Fibroblast of mammary gland (primary cell): ENCODE measurements around the gene GSTM3.
A peak's percentile ranks its signal among the peaks of the same experiment; 100 is the strongest.

ENCODE experiments used
- DNase-seq: peaks from one replicate; pipeline ENCODE4 v3.0.0-alpha.2; 2010; ENCODE audit warnings: low read depth
- H3K4me3 ChIP-seq: 2 replicates; pipeline ENCODE4 v1.5.1; 2011; ENCODE audit warnings: low read depth, mild to moderate bottlenecking, low read length, moderate library complexity; ENCODE audit not compliant: control insufficient read depth
- TF ChIP-seq, protein P1 (sequence below): conservative IDR thresholded peaks from 2 replicates; pipeline ENCODE4 v1.5.1; 2011; ENCODE audit warnings: low read depth, low read length, inconsistent platforms; ENCODE audit not compliant: control insufficient read depth, insufficient read depth

GSTM3 gene

GRCh38 chr1:109786531-109787021, 45.7 kb upstream of the GSTM3 start:
- H3K4me3 ChIP-seq = no peak overlapping the region
- TF ChIP-seq, protein P1, sequence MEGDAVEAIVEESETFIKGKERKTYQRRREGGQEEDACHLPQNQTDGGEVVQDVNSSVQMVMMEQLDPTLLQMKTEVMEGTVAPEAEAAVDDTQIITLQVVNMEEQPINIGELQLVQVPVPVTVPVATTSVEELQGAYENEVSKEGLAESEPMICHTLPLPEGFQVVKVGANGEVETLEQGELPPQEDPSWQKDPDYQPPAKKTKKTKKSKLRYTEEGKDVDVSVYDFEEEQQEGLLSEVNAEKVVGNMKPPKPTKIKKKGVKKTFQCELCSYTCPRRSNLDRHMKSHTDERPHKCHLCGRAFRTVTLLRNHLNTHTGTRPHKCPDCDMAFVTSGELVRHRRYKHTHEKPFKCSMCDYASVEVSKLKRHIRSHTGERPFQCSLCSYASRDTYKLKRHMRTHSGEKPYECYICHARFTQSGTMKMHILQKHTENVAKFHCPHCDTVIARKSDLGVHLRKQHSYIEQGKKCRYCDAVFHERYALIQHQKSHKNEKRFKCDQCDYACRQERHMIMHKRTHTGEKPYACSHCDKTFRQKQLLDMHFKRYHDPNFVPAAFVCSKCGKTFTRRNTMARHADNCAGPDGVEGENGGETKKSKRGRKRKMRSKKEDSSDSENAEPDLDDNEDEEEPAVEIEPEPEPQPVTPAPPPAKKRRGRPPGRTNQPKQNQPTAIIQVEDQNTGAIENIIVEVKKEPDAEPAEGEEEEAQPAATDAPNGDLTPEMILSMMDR = no peak
- no peak for DNase-seq

DNA sequence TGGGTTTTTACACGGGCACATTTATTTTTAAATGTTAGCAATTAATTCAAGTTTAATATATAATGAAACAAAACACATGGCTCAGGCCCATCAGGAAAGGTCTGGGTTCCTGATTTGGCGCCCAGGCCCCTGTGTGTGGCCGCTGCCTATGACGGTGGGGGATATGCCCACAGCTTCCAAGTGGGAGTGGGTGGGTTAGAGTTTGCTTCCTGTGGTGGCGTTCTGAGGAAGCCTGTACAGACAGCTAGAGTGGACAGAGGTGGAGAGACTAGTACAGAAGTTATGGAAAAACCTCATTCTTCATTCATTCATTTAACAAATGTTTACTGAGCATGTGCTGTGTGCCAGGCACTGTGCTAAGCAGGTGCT, 45.3 kb upstream of the GSTM3 start:
- TF ChIP-seq, protein P1 = no peak
- H3K4me3 ChIP-seq = no peak overlapping the region
- DNase-seq = no peak

DNA sequence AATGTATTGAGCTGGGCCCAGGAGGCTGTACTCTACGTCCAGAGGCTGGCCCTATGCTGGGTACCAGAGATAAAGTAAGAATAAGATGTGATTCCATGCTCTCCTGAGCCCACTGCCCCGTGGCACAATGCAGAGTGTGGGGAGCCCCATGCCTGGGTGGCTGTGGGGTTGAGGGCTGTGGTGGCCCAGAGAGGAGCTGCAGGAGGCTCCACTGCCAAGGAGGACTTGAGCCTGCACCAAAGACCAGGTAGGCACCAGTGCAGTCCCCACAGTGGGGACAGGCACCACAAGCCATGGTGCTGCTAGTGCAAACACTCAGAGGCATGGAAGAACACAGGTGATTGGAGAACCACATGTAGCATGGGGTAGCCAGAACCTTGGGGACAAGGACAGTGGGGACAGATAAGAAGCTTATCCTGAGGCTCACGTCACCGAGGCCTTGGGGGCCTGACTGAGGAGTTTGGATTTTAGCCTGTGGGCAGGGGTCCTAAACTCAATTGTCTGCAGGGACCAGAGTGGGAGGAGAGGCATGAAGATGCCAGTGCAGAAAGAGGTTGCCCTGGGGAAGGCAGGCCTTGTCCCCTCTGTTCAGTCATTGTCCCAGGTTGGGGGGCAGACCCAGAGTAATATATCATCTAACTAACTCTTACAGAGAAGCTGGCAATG, 44.7 kb upstream of the GSTM3 start:
- TF ChIP-seq, protein P1 = no peak
- DNase-seq = no peak
- no peak overlapping the region for H3K4me3 ChIP-seq

GRCh38 chr1:109784551-109785252, 43.9 kb upstream of the GSTM3 start:
- TF ChIP-seq, protein P1 = no peak
- no peak overlapping the region for H3K4me3 ChIP-seq
- no peak for DNase-seq

- peak; percentile 74 for DNase-seq
- TF ChIP-seq, protein P1 = no peak
- no peak overlapping the region for H3K4me3 ChIP-seq
Measured at GRCh38 chr1:109783436-109783835, 42.6 kb upstream of the GSTM3 start.

DNA sequence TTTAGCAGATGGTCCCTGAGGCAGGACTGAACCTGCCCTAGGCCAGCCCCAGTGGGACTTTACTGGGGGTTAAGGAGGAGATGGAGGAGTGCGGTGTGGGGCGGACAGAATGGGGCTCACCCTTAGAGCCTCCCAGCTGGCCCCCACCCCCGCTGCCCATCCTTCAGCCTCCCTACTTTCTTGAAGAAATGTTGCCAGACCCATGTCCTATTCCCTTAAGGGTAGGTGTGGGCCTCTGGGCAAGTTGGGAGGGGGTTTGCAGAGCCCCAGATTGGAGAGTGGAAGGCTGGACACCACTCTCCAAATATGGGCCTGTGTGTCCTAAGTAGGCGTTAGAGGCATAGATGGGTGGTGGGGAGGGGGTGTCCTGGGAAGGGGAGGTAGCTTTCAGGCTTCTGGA, 42.1 kb upstream of the GSTM3 start:
- no peak overlapping the region for H3K4me3 ChIP-seq
- TF ChIP-seq, protein P1 = no peak
- DNase-seq = no peak
